H1 (cell line): ENCODE measurements around the gene CAPN8. TPM values are rescaled to one million over a fixed set of nuclear protein-coding genes. Genes with fewer than 3 reads are reported as not detected.

ENCODE experiments used
- ASH2L ChIP-seq: fragments of 200-600, 300-600 bp; sonication (generic); IDR thresholded peaks from one replicate; pipeline ENCODE4 v1.7.1; 2017; ENCODE audit warnings: low read length
- BACH1 ChIP-seq: IDR thresholded peaks from 2 replicates; pipeline ENCODE4 v1.6.1; 2012; ENCODE audit warnings: low read length, improper control_type of control experiment
- CEBPB ChIP-seq: IDR thresholded peaks from 2 replicates; pipeline ENCODE4 v1.6.1; 2012; ENCODE audit warnings: low read depth, low read length
- CHD7 ChIP-seq: fragments of 300-600 bp; sonication (generic); IDR thresholded peaks from 2 replicates; pipeline ENCODE4 v1.7.1; 2012; ENCODE audit warnings: low read length, moderate library complexity, mild to moderate bottlenecking, inconsistent platforms; ENCODE audit not compliant: insufficient replicate concordance
- RAD21 ChIP-seq, 2 experiments: IDR thresholded peaks in 1 of 2; conservative IDR thresholded peaks in 1 of 2; 2 replicates each; pipeline ENCODE4 v1.6.1; 2011; ENCODE audit warnings: low read depth in 2 of 2, low read length in 2 of 2, improper control_type of control experiment in 1 of 2, inconsistent platforms in 1 of 2, mild to moderate bottlenecking in 1 of 2, moderate library complexity in 1 of 2
- RFX5 ChIP-seq: IDR thresholded peaks from 2 replicates; pipeline ENCODE4 v1.6.1; 2011; ENCODE audit warnings: low read depth, low read length, improper control_type of control experiment, borderline replicate concordance
- RXRA ChIP-seq: IDR thresholded peaks from 2 replicates; pipeline ENCODE4 v1.6.1; 2011; ENCODE audit warnings: low read depth, mild to moderate bottlenecking, low read length, moderate library complexity; ENCODE audit not compliant: insufficient read depth
- SUZ12 ChIP-seq: fragments of 200-600 bp; sonication (generic); IDR thresholded peaks from 2 replicates; pipeline ENCODE4 v1.6.1; 2012; ENCODE audit warnings: mild to moderate bottlenecking, inconsistent platforms, low read length, moderate library complexity, mixed read lengths
- polyA plus RNA-seq, 7 experiments: library from polyadenylated mRNA; depleted of rRNA in 3 of 7; stranded (reverse) in 5 of 7; unstranded in 2 of 7; fragments of >200 nt in 5 of 7; fragments of 200-250 nt in 2 of 7; gene quantifications; 1 replicate in 5 of 7; 2 replicates in 1 of 7; 4 replicates in 1 of 7; pipeline versions ENCODE4 v1.2.1 to v1.2.3, GENCODE V29; 2011 to 2013; ENCODE audit warnings: missing spikeins in 2 of 7, mixed read lengths in 2 of 7
- total RNA-seq: library from RNA; stranded (reverse); fragmentation: NEBNext Ultra II Directional; extraction: Animal tissue kit (Norgen Biotek cat#: 25700); gene quantifications from 2 replicates; pipeline ENCODE4 v1.2.1, GENCODE V29; 2021
- TF ChIP-seq, protein P1 (sequence below): IDR thresholded peaks from 2 replicates; pipeline ENCODE4 v1.6.1; 2011; ENCODE audit warnings: low read length, improper control_type of control experiment

The CAPN8 gene
- total and polyA plus RNA-seq, 2 of the 8 experiments (the other 6 are each of a cell fraction or from before 2014, with no cell fraction given), result 0.20 to 0.26 TPM

- TF ChIP-seq CHD7 (no peak), RFX5 (no peak), CEBPB (no peak), BACH1 (no peak), ASH2L (no peak), RAD21 (IDR thresholded peaks at IDR 0.05 in 1 of 2, conservative IDR thresholded peaks at IDR 0.05 in 1 of 2; ENCODE audit: low read depth in 2 of 2, low read length in 2 of 2) (peak; percentile 82 to 85), RXRA (no peak), SUZ12 (no peak)
- TF ChIP-seq, protein P1, sequence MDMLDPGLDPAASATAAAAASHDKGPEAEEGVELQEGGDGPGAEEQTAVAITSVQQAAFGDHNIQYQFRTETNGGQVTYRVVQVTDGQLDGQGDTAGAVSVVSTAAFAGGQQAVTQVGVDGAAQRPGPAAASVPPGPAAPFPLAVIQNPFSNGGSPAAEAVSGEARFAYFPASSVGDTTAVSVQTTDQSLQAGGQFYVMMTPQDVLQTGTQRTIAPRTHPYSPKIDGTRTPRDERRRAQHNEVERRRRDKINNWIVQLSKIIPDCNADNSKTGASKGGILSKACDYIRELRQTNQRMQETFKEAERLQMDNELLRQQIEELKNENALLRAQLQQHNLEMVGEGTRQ, result no peak
These were observed 133.7 kb downstream of the CAPN8 start (continued) for GRCh38 chr1:223531742-223532341.
